Erythroblast (primary cell): ENCODE measurements around the gene MYO16.

Experiments
- GATA1 ChIP-seq: IDR thresholded peaks from 2 replicates; pipeline ENCODE4 v1.6.1; 2011; ENCODE audit warnings: low read depth, mild to moderate bottlenecking, control low read depth, low read length, moderate library complexity
- POLR2A ChIP-seq: IDR thresholded peaks from 2 replicates; pipeline ENCODE4 v1.6.1; 2011; ENCODE audit warnings: mild to moderate bottlenecking, low read length

- no peak for TF ChIP-seq POLR2A
- no peak for TF ChIP-seq GATA1
These were observed 292.7 kb downstream of the MYO16 start for GRCh38 chr13:108922108-108922507.
